Neural crest cell (in vitro differentiated cells): Measurements from ENCODE around the gene NUMA1. TPM values are rescaled to one million over a fixed set of nuclear protein-coding genes. Genes with fewer than 3 reads are reported as not detected.

Experiments
- DNase-seq: peaks from one replicate; pipeline ENCODE4 v3.0.0; 2021; ENCODE audit warnings: low read depth, mixed read lengths, low spot score
- H3K27ac Mint-ChIP-seq: one replicate; pipeline ENCODE4 v1.8.0; 2021; ENCODE audit warnings: mild to moderate bottlenecking, mixed read lengths; ENCODE audit not compliant: unreplicated experiment
- H3K27me3 Mint-ChIP-seq: 2 replicates; pipeline ENCODE4 v1.8.0; 2021; ENCODE audit warnings: low read depth, mild to moderate bottlenecking, mixed read lengths
- H3K36me3 Mint-ChIP-seq: 2 replicates; pipeline ENCODE4 v1.8.0; 2021; ENCODE audit warnings: low read depth, mild to moderate bottlenecking, mixed read lengths
- H3K4me1 Mint-ChIP-seq: 2 replicates; pipeline ENCODE4 v1.8.0; 2021; ENCODE audit warnings: mixed read lengths
- H3K4me3 Mint-ChIP-seq: one replicate; pipeline ENCODE4 v1.8.0; 2021; ENCODE audit warnings: mild to moderate bottlenecking, mixed read lengths
- H3K9me3 Mint-ChIP-seq: 2 replicates; pipeline ENCODE4 v1.8.0; 2021; ENCODE audit warnings: mixed read lengths
- CTCF ChIP-seq: fragments of 200-600 bp; sonication (generic); conservative IDR thresholded peaks from 2 replicates; pipeline ENCODE4 v1.5.0; 2021; ENCODE audit warnings: antibody characterized with exemption, mild to moderate bottlenecking
- total RNA-seq: library from RNA; stranded (reverse); gene quantifications from 2 replicates; pipeline ENCODE4 v1.2.1, GENCODE V29; 2021

The NUMA1 gene
- total RNA-seq, 1 donor from 2014 or later: 179 TPM

- Mint-ChIP-seq H3K36me3 (peaks cover 3% of the 10 kb centered on the region), H3K27ac (no peak overlapping the region), H3K4me1 (no peaks in the 10 kb centered on the region), H3K4me3 (no peak overlapping the region), H3K9me3 (no peaks in the 10 kb centered on the region), H3K27me3 (no peaks in the 10 kb centered on the region)
- peak; percentile 77 for TF ChIP-seq CTCF
- DNase-seq: peak; percentile 48
Measured at GRCh38 chr11:71977743-71978418, 102.5 kb downstream of the NUMA1 start.

- no peaks in the 10 kb centered on the region for H3K27me3 Mint-ChIP-seq
- no peak overlapping the region for H3K27ac Mint-ChIP-seq
- no peak for TF ChIP-seq CTCF
- no peaks in the 10 kb centered on the region for H3K4me1 Mint-ChIP-seq
- H3K36me3 Mint-ChIP-seq: peaks cover 4% of the 10 kb centered on the region
- H3K9me3 Mint-ChIP-seq: no peaks in the 10 kb centered on the region
- no peak overlapping the region for H3K4me3 Mint-ChIP-seq
- no peak for DNase-seq
Measured at GRCh38 chr11:71977090-71977489, 103.3 kb downstream of the NUMA1 start.

- no peak for DNase-seq
- no peaks in the 10 kb centered on the region for H3K27me3 Mint-ChIP-seq
- peaks cover 6% of the 10 kb centered on the region for H3K36me3 Mint-ChIP-seq
- no peak for TF ChIP-seq CTCF
- no peak overlapping the region for H3K27ac Mint-ChIP-seq
- H3K9me3 Mint-ChIP-seq: no peaks in the 10 kb centered on the region
- no peaks in the 10 kb centered on the region for H3K4me1 Mint-ChIP-seq
- H3K4me3 Mint-ChIP-seq: no peak overlapping the region
Measured at GRCh38 chr11:71976551-71976950, 103.8 kb downstream of the NUMA1 start.

GRCh38 chr11:71971680-71972079 is 108.7 kb downstream of the NUMA1 start:
- H3K27me3 Mint-ChIP-seq: no peaks in the 10 kb centered on the region
- no peaks in the 10 kb centered on the region for H3K9me3 Mint-ChIP-seq
- DNase-seq: no peak

GRCh38 chr11:71964641-71965040 is 115.7 kb downstream of the NUMA1 start:
- no peak for TF ChIP-seq CTCF
- no peak for DNase-seq
- Mint-ChIP-seq H3K9me3 (no peaks in the 10 kb centered on the region), H3K27me3 (no peaks in the 10 kb centered on the region), H3K4me3 (no peak overlapping the region), H3K4me1 (no peaks in the 10 kb centered on the region), H3K27ac (no peak overlapping the region), H3K36me3 (peaks cover 11% of the 10 kb centered on the region)

More at GRCh38 chr11:71971680-71972079, 108.7 kb downstream of the NUMA1 start:
- Mint-ChIP-seq H3K27ac (no peak overlapping the region), H3K4me3 (no peak overlapping the region), H3K36me3 (peaks cover 4% of the 10 kb centered on the region), H3K4me1 (no peaks in the 10 kb centered on the region)
- no peak for TF ChIP-seq CTCF
